Measurements from ENCODE around the gene PALM3.

Gene PALM3

DNA sequence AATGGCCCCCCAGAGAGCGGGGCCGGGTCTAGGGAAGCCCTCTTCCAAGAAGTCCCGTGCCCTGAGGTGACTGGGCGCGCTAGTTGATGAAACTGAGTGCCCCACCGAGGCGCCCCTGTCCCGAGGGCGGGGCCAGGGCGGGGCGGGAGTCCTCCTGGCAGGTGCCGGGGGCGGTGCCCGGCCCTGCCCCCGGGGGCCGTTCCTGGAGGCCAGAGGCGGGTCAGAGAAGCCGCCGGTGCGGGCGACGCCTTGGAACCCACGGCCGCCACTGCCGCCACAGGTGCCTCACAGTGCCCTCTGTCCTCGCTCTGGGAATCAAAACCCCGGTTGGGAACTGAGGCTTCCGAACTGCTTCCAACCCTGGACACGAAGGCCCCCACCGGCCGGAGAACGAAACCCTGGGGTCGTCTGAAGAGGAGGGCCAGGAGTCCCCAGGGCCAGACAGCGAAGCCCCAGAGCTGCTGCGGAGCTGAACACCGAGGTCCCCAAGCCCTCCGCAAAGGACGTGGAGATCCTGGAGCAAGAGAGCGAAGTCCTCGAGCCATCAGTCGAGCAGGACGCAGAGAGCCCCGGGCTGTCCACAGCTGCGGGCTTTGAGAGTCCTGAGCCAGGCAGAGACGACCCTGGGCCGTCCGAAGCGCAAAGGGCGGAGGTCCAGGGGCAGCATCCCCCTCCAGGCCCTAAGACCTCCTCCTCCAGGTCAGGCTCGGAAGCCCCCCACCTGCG, 10.8 kb upstream of the PALM3 start, which contains the start of gene MISP3:
TSS of gene MISP3 (plus strand) at position 252 of the 726 bp plus-strand sequence. CDS start 524 bp downstream, outside the sequence.
- DNase-seq (ENCODE audit: insufficient read length) = no peak
- no peak for FAIRE-seq

DNA sequence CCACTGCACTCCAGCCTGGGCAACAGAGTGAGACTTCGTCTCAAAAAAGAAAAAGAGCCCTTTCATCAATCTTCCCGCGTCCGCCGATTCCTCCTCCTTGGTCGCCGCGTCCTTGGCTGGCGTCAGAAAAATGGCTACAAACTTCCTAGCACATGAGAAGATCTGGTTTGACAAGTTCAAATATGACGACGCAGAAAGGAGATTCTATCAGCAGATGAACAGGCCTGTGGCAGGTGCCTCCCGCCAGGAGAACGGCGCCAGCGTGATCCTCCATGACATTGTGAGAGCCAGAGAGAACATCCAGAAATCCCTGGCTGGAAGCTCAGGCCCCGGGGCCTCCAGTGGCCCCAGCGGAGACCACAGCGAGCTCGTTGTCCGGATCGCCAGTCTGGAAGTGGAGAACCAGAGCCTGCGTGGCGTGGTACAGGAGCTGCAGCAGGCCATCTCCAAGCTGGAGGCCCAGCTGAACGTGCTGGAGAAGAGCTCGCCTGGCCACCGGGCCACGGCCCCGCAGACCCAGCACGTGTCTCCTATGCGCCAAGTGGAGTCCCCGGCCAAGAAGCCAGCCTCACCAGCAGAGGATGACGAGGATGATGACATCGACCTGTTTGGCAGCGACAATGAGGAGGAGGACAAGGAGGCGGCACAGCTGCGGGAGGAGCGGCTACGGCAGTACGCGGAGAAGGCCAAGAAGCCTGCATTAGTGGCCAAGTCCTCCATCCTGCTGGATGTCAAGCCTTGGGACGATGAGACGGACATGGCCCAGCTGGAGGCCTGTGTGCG, 8.6 kb upstream of the PALM3 start:
- FAIRE-seq (no peak), DNase-seq (ENCODE audit: insufficient read length) (no peak)
- TF ChIP-seq TAF1 (IDR thresholded peaks at IDR 0.05; ENCODE audit: borderline replicate concordance, low read depth, low read length) (no peak), POLR2A (IDR thresholded peaks at IDR 0.05; ENCODE audit: low read depth, low read length) (no peak), POLR2AphosphoS5 (IDR thresholded peaks at IDR 0.05; ENCODE audit: low read depth, low read length) (no peak)

More for the DNA sequence above, 10.8 kb upstream of the PALM3 start, which contains the start of gene MISP3:
- TF ChIP-seq TAF1 (IDR thresholded peaks at IDR 0.05; ENCODE audit: borderline replicate concordance, low read depth, low read length) (no peak), POLR2AphosphoS5 (IDR thresholded peaks at IDR 0.05; ENCODE audit: low read depth, low read length) (no peak), POLR2A (IDR thresholded peaks at IDR 0.05; ENCODE audit: low read depth, low read length) (no peak)

GRCh38 chr19:14066134-14066533, 4.3 kb upstream of the PALM3 start:
- FAIRE-seq (no peak), DNase-seq (ENCODE audit: insufficient read length) (no peak)
- TF ChIP-seq TAF1 (IDR thresholded peaks at IDR 0.05; ENCODE audit: borderline replicate concordance, low read depth, low read length) = no peak
- TF ChIP-seq POLR2A (IDR thresholded peaks at IDR 0.05; ENCODE audit: low read depth, low read length) = no peak

DNA sequence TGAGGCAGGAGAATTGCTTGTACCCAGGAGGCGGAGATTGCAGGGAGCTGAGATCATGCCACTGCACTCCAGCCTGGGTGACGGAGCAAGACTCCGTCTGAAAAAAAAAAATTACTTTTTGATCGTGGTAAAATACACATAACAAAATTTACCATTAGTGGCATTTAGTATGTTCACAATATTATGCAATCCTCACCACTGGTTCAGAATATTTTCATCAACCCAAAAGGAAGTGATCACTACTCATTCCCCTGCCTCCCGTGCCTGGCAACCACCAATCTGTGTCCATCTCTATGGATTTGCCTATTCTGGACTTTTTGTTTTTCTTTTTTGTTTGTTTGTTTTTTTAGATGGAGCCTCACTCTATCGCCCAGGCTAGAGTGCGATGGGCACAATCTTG, 1.2 kb upstream of the PALM3 start:
- no peak for DNase-seq (ENCODE audit: insufficient read length)
- TF ChIP-seq POLR2A (IDR thresholded peaks at IDR 0.05; ENCODE audit: low read depth, low read length) = no peak
- TF ChIP-seq TAF1 (IDR thresholded peaks at IDR 0.05; ENCODE audit: borderline replicate concordance, low read depth, low read length) = no peak
- FAIRE-seq = no peak

DNA sequence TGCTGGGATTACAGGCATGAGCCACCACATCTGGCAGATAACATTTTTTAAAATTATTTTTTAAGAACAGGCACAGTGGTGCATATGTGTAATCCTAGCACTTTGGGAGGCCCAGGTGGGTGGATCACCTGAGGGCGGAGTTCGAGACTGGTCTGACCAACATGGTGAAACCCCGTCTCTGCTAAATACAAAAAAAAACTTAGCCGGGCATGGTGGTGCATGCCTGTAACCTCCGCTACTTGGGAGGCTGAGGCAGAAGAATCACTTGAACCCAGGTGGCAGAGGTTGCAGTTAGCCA, 631 bp upstream of the PALM3 start:
- TF ChIP-seq POLR2AphosphoS5 (IDR thresholded peaks at IDR 0.05; ENCODE audit: low read depth, low read length) = no peak
- no peak for TF ChIP-seq POLR2A (IDR thresholded peaks at IDR 0.05; ENCODE audit: low read depth, low read length)
- TF ChIP-seq TAF1 (IDR thresholded peaks at IDR 0.05; ENCODE audit: borderline replicate concordance, low read depth, low read length) = no peak
- FAIRE-seq (no peak), DNase-seq (ENCODE audit: insufficient read length) (no peak)

DNA sequence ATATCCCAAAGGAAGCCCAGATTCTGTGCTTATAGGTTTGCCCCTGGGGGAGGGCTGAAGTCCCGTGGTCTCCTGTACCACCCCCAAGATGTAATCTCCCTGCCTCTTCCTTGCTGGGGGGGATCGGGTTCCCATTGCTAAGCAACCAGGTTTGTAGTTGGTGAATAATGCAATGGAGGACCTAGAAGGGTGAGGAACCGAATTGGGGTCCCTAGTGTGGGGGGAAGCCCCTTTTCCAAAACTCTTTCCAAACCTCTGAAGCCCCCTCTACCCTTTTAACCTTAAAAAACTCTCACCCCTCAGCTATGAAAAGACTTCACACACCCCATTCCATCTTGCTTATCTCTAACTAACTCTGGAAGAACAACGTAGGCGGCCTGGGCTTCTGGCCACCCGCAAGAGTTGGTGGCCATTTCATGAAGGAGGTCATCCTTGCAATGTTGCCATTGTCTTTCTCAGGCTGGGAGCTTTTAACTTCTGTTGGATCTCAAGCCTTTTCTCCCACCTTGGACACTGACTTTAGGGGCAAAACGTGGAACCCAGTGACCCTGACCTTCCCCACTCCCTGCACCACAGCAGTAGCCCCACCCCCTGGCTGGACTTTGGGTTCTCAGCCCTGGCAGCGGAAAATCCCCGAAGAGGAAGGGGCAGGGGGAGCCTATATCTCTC, 661 bp downstream of the PALM3 start:
- DNase-seq (ENCODE audit: insufficient read length) = no peak
- FAIRE-seq = no peak
- TF ChIP-seq POLR2AphosphoS5 (IDR thresholded peaks at IDR 0.05; ENCODE audit: low read depth, low read length) = no peak
- no peak for TF ChIP-seq TAF1 (IDR thresholded peaks at IDR 0.05; ENCODE audit: borderline replicate concordance, low read depth, low read length)
- TF ChIP-seq POLR2A (IDR thresholded peaks at IDR 0.05; ENCODE audit: low read depth, low read length) = no peak

- TF ChIP-seq TAF1 (IDR thresholded peaks at IDR 0.05; ENCODE audit: borderline replicate concordance, low read depth, low read length) (no peak), POLR2AphosphoS5 (IDR thresholded peaks at IDR 0.05; ENCODE audit: low read depth, low read length) (no peak), POLR2A (IDR thresholded peaks at IDR 0.05; ENCODE audit: low read depth, low read length) (no peak)
- no peak for FAIRE-seq
These were observed 2.2 kb downstream of the PALM3 start for GRCh38 chr19:14059652-14060155.

GRCh38 chr19:14059093-14059480, 2.8 kb downstream of the PALM3 start:
- DNase-seq (ENCODE audit: insufficient read length) (no peak), FAIRE-seq (no peak)
- TF ChIP-seq POLR2AphosphoS5 (IDR thresholded peaks at IDR 0.05; ENCODE audit: low read depth, low read length) (no peak), TAF1 (IDR thresholded peaks at IDR 0.05; ENCODE audit: borderline replicate concordance, low read depth, low read length) (no peak), POLR2A (IDR thresholded peaks at IDR 0.05; ENCODE audit: low read depth, low read length) (no peak)

More at GRCh38 chr19:14059652-14060155, 2.2 kb downstream of the PALM3 start:
- DNase-seq (ENCODE audit: insufficient read length) = no peak

GRCh38 chr19:14058182-14059092, 3.4 kb downstream of the PALM3 start:
- DNase-seq (ENCODE audit: insufficient read length) (no peak), FAIRE-seq (no peak)
- TF ChIP-seq POLR2AphosphoS5 (IDR thresholded peaks at IDR 0.05; ENCODE audit: low read depth, low read length) (no peak), TAF1 (IDR thresholded peaks at IDR 0.05; ENCODE audit: borderline replicate concordance, low read depth, low read length) (no peak), POLR2A (IDR thresholded peaks at IDR 0.05; ENCODE audit: low read depth, low read length) (no peak)

- no peak for TF ChIP-seq TAF1 (IDR thresholded peaks at IDR 0.05; ENCODE audit: borderline replicate concordance, low read depth, low read length)
- TF ChIP-seq POLR2AphosphoS5 (IDR thresholded peaks at IDR 0.05; ENCODE audit: low read depth, low read length) = no peak
- DNase-seq (ENCODE audit: insufficient read length) (no peak), FAIRE-seq (no peak)
These were observed 5.0 kb downstream of the PALM3 start for GRCh38 chr19:14056741-14057356.

All from GM12892 (cell line).